Vagina (tissue), 2 donors: Measurements from ENCODE around the gene LDAH. TPM values are rescaled to one million over a fixed set of nuclear protein-coding genes. Genes with fewer than 3 reads are reported as not detected.
"Not testable (repeated sequence)": the region's sequence is repeated elsewhere in the genome, so short reads cannot be mapped to it uniquely, and the experiment has no call there.

ENCODE experiments used
- DNase-seq, 2 donors: peaks; one replicate each; pipeline ENCODE4 v3.0.0-alpha.2; 2017; ENCODE audit errors: extremely low spot score in 2 of 2
- H3K27ac ChIP-seq: fragments of 200-600 bp; sonication (generic); one replicate; pipeline ENCODE4 v1.5.1; 2019
- H3K27me3 ChIP-seq: fragments of 200-600 bp; sonication (generic); one replicate; pipeline ENCODE4 v1.5.1; 2019
- H3K36me3 ChIP-seq, 2 donors: fragments of 200-600 bp; sonication (generic); one replicate each; pipeline ENCODE4 v1.5.1; 2017 to 2019
- H3K4me1 ChIP-seq: fragments of 200-600 bp; sonication (generic); one replicate; pipeline ENCODE4 v1.5.1; 2019
- H3K4me3 ChIP-seq, 2 donors: fragments of 200-600 bp; sonication (generic); 1 replicate in 1 of 2; 2 replicates in 1 of 2; pipeline ENCODE4 v1.5.1; 2016 to 2019
- H3K9me3 ChIP-seq: fragments of 200-600 bp; sonication (generic); one replicate; pipeline ENCODE4 v1.5.1; 2019
- CTCF ChIP-seq, 3 experiments: fragments of 450-650 bp in 2 of 3; fragments of 200-600 bp in 1 of 3; sonication (generic) in 1 of 3; IDR thresholded peaks; one replicate each; pipeline ENCODE4 v1.5.1; 2017 to 2019; ENCODE audit warnings: antibody characterized with exemption in 3 of 3, mild to moderate bottlenecking in 2 of 3, moderate library complexity in 2 of 3
- POLR2A ChIP-seq, 2 donors: fragments of 450-650 bp; IDR thresholded peaks; one replicate each; pipeline ENCODE4 v1.6.1; 2017; ENCODE audit warnings: antibody characterized with exemption in 2 of 2, mild to moderate bottlenecking in 2 of 2, moderate library complexity in 2 of 2
- POLR2AphosphoS5 ChIP-seq, 2 donors: sonication (generic); formaldehyde crosslinking; IDR thresholded peaks; one replicate each; pipeline ENCODE4 v1.9.0; 2017; ENCODE audit warnings: antibody characterized with exemption in 2 of 2, mild to moderate bottlenecking in 2 of 2, low read depth in 1 of 2; ENCODE audit not compliant: insufficient read depth in 1 of 2
- intact Hi-C: fragments of 100-400 bp; cut with DNase I; formaldehyde crosslinking; loops from one replicate; pipeline ENCODE4 v1.15.1; 2023
- total RNA-seq: library from RNA; depleted of rRNA; stranded (reverse); fragments of >200 nt; gene quantifications from one replicate; pipeline ENCODE4 v1.2.3, GENCODE V29; 2016

The LDAH gene
- total RNA-seq, 1 donor from 2014 or later, result 9.1 TPM

DNA sequence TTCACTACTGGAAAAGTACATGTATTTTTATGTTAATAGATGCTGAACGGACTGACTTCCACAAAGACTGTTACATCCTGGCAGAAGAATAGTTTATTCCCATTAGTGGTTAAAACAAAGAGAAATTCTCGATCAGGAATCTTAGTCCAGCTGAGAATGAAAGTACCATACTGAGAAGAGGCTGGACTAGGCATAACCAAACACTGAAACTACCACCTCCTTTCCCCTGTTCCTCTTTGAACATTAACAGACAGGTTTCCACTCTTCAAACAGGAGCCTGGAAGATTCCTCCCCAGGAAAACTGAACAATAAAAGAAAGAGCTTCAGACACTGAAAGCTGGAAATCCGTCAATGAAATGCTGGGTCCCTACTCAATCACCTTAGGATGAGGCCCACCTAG is 25.8 kb downstream of the LDAH start:
- no peak for DNase-seq
- intact Hi-C loops, result no loop called here
- no peaks in the 10 kb centered on the region for H3K36me3 ChIP-seq
- H3K27me3 ChIP-seq, result no peaks in the 10 kb centered on the region
- no peaks in the 10 kb centered on the region for H3K9me3 ChIP-seq
- peak overlapping the region; percentile 12 for H3K27ac ChIP-seq
- TF ChIP-seq POLR2AphosphoS5 (IDR thresholded peaks at IDR 0.05; ENCODE audit: insufficient read depth in 1 of 2, low read depth in 1 of 2) (no peak), POLR2A (IDR thresholded peaks at IDR 0.05) (no peak), CTCF (IDR thresholded peaks at IDR 0.05) (no peak)
- H3K4me3 ChIP-seq, result no peak overlapping the region
- peaks cover 18% of the 10 kb centered on the region for H3K4me1 ChIP-seq

DNA sequence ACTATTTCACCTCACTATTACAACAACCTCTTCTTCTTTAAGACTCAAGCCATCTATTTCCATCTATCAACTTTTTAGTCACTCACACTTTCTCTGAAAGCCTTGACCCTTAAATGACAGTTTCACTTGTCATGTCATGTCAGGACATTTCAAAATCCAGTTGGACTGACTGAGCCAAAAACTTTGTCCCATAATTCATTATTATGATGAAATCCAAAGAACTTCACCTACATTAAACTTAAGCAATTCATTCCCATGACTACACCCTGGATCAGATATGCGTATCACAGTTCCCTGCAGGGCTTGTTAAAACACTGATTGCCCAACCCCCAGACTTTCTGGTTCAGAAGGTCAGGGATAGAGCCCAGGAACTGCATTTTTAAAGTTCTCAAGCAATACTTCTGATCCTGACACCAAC is 26.5 kb downstream of the LDAH start:
- no peak for DNase-seq
- H3K4me1 ChIP-seq, result peaks cover 18% of the 10 kb centered on the region
- TF ChIP-seq POLR2AphosphoS5 (IDR thresholded peaks at IDR 0.05; ENCODE audit: insufficient read depth in 1 of 2, low read depth in 1 of 2) (peak in 1 of 2 donors; percentile 68), CTCF (IDR thresholded peaks at IDR 0.05) (no peak)
- no peak overlapping the region for H3K27ac ChIP-seq
- H3K9me3 ChIP-seq, result no peaks in the 10 kb centered on the region
- H3K36me3 ChIP-seq, result no peaks in the 10 kb centered on the region
- H3K4me3 ChIP-seq, result no peak overlapping the region
- no peaks in the 10 kb centered on the region for H3K27me3 ChIP-seq
- intact Hi-C loops, result no loop called here

- H3K4me1 ChIP-seq, result peaks cover 18% of the 10 kb centered on the region
- H3K36me3 ChIP-seq, H3K4me3 ChIP-seq, H3K27ac ChIP-seq, DNase-seq, intact Hi-C loops, H3K27me3 ChIP-seq, H3K9me3 ChIP-seq: not testable (repeated sequence)
Observed at GRCh38 chr2:20793944-20794343, 29.0 kb downstream of the LDAH start.

DNA sequence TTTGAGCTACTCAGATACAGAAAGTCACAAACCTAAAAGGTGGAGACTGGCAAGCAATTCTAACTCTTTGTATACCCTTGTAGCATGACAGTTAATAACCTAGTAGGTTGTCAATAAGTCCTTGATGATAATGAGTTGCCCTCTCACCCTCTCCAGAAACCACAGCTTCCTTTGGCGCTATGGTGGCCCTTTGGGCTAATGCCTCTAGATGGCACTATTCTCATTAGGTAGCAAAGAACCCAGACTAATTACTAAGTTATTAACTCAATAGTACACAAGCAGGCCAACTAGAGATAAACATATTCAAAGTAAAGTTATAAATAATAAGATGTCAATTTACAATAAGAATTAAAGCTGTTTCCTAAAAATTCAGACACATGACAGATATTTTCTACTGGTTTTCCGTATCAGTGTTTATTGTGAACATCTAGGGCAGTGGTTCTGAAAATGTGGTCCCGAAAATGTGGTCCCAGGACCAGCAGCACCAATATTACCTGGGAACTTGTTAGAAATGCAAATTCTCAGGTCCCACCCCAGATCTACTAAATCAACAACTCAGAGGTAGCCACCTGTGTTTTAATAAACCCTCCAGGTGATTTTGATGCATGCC is 41.1 kb downstream of the LDAH start:
- Histone ChIP-seq H3K36me3 (peaks cover 0 to 18% of the 10 kb centered on the region in 2 donors), H3K9me3 (no peaks in the 10 kb centered on the region), H3K27ac (no peak overlapping the region), H3K4me3 (no peak overlapping the region), H3K4me1 (no peaks in the 10 kb centered on the region), H3K27me3 (no peaks in the 10 kb centered on the region)
- TF ChIP-seq POLR2AphosphoS5 (IDR thresholded peaks at IDR 0.05; ENCODE audit: insufficient read depth in 1 of 2, low read depth in 1 of 2), result no peak
- TF ChIP-seq CTCF (IDR thresholded peaks at IDR 0.05), result peak in 1 of 3 experiments; percentile 21
- no peak for TF ChIP-seq POLR2A (IDR thresholded peaks at IDR 0.05)
- DNase-seq, result no peak
- intact Hi-C loops, result no loop called here

GRCh38 chr2:20771299-20771698 is 51.6 kb downstream of the LDAH start:
- no peak overlapping the region for H3K27ac ChIP-seq
- no peaks in the 10 kb centered on the region for H3K27me3 ChIP-seq
- no peak overlapping the region for H3K4me3 ChIP-seq
- TF ChIP-seq CTCF (IDR thresholded peaks at IDR 0.05) (no peak), POLR2AphosphoS5 (IDR thresholded peaks at IDR 0.05; ENCODE audit: insufficient read depth in 1 of 2, low read depth in 1 of 2) (no peak), POLR2A (IDR thresholded peaks at IDR 0.05) (no peak)
- no peaks in the 10 kb centered on the region for H3K4me1 ChIP-seq
- no peaks in the 10 kb centered on the region for H3K9me3 ChIP-seq
- DNase-seq, result no peak
- H3K36me3 ChIP-seq, result no peaks in the 10 kb centered on the region
- intact Hi-C loops, result no loop called here
